Neural crest cell (in vitro differentiated cells): ENCODE results near the gene RESP18. TPM values are rescaled to one million over a fixed set of nuclear protein-coding genes. Genes with fewer than 3 reads are reported as not detected.

Source experiments
- DNase-seq: peaks from one replicate; pipeline ENCODE4 v3.0.0; 2021; ENCODE audit warnings: low read depth, mixed read lengths, low spot score
- H3K27ac Mint-ChIP-seq: one replicate; pipeline ENCODE4 v1.8.0; 2021; ENCODE audit warnings: mild to moderate bottlenecking, mixed read lengths; ENCODE audit not compliant: unreplicated experiment
- H3K27me3 Mint-ChIP-seq: 2 replicates; pipeline ENCODE4 v1.8.0; 2021; ENCODE audit warnings: low read depth, mild to moderate bottlenecking, mixed read lengths
- H3K36me3 Mint-ChIP-seq: 2 replicates; pipeline ENCODE4 v1.8.0; 2021; ENCODE audit warnings: low read depth, mild to moderate bottlenecking, mixed read lengths
- H3K4me1 Mint-ChIP-seq: 2 replicates; pipeline ENCODE4 v1.8.0; 2021; ENCODE audit warnings: mixed read lengths
- H3K4me3 Mint-ChIP-seq: one replicate; pipeline ENCODE4 v1.8.0; 2021; ENCODE audit warnings: mild to moderate bottlenecking, mixed read lengths
- H3K9me3 Mint-ChIP-seq: 2 replicates; pipeline ENCODE4 v1.8.0; 2021; ENCODE audit warnings: mixed read lengths
- CTCF ChIP-seq: fragments of 200-600 bp; sonication (generic); conservative IDR thresholded peaks from 2 replicates; pipeline ENCODE4 v1.5.0; 2021; ENCODE audit warnings: antibody characterized with exemption, mild to moderate bottlenecking
- total RNA-seq: library from RNA; stranded (reverse); gene quantifications from 2 replicates; pipeline ENCODE4 v1.2.1, GENCODE V29; 2021

The RESP18 gene
- total RNA-seq, 1 donor from 2014 or later = not detected

DNA sequence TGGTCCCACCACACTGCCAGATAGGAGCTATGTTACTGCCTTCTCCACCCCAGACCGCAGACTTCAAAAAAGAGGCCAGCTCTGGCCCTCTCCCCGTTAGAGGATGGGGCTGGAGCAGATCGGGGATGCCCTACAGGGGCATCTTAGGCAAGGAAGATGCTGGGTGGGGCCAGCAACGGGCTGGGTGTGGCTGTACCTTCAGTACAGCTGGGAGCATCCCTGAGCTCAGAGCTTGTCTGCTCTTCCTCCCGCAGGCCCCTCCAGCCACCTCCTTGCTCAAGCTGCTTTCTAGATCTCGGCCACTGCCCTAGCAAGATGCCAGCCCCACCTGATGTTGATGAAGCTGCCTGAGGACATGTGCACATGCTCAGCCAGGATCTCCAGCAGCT, 33.2 kb downstream of the RESP18 start:
- no peaks in the 10 kb centered on the region for H3K36me3 Mint-ChIP-seq
- no peak for DNase-seq
- H3K27me3 Mint-ChIP-seq = peaks cover 75% of the 10 kb centered on the region
- H3K4me1 Mint-ChIP-seq = peaks cover 2% of the 10 kb centered on the region
- no peak for TF ChIP-seq CTCF
- no peaks in the 10 kb centered on the region for H3K9me3 Mint-ChIP-seq
- no peak overlapping the region for H3K4me3 Mint-ChIP-seq
- H3K27ac Mint-ChIP-seq = no peak overlapping the region

GRCh38 chr2:219298759-219299371, 33.7 kb downstream of the RESP18 start:
- no peak overlapping the region for H3K27ac Mint-ChIP-seq
- no peaks in the 10 kb centered on the region for H3K9me3 Mint-ChIP-seq
- H3K27me3 Mint-ChIP-seq = peaks cover 70% of the 10 kb centered on the region
- H3K4me1 Mint-ChIP-seq = peaks cover 6% of the 10 kb centered on the region
- H3K36me3 Mint-ChIP-seq = no peaks in the 10 kb centered on the region
- no peak overlapping the region for H3K4me3 Mint-ChIP-seq
- TF ChIP-seq CTCF = peak; percentile 90
- peak; percentile 95 for DNase-seq

- Mint-ChIP-seq H3K27me3 (peaks cover 61% of the 10 kb centered on the region), H3K9me3 (no peaks in the 10 kb centered on the region), H3K4me1 (peaks cover 6% of the 10 kb centered on the region), H3K36me3 (no peaks in the 10 kb centered on the region), H3K4me3 (no peak overlapping the region), H3K27ac (no peak overlapping the region)
- no peak for TF ChIP-seq CTCF
- DNase-seq = no peak
These were observed 34.6 kb downstream of the RESP18 start for GRCh38 chr2:219297766-219298456.

GRCh38 chr2:219296631-219297391, 35.7 kb downstream of the RESP18 start:
- DNase-seq = no peak
- H3K4me1 Mint-ChIP-seq = peaks cover 6% of the 10 kb centered on the region
- H3K9me3 Mint-ChIP-seq = no peaks in the 10 kb centered on the region
- peaks cover 56% of the 10 kb centered on the region for H3K27me3 Mint-ChIP-seq
- no peak overlapping the region for H3K4me3 Mint-ChIP-seq
- H3K36me3 Mint-ChIP-seq = no peaks in the 10 kb centered on the region
- TF ChIP-seq CTCF = no peak
- no peak overlapping the region for H3K27ac Mint-ChIP-seq

DNA sequence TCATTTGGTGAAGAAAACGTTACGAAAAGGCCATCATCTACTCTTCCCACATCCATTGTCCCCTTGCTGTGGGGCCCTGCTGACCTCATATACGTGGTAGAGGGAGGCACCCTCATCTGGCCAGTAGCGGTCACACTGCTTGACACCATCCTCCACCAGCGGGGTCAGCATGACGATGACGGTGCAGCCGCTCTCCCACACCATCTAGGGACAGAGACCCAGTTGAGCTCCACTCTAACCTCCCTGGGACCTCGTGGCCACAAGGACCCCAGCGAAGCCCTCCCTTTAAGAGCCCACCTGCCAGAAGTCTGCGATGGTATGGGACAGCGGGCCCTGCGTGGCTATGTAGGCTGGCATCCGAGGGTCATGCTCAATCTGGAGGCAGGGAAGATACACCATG, 36.4 kb downstream of the RESP18 start:
- Mint-ChIP-seq H3K4me3 (no peak overlapping the region), H3K27me3 (peaks cover 51% of the 10 kb centered on the region), H3K27ac (no peak overlapping the region), H3K4me1 (peaks cover 6% of the 10 kb centered on the region), H3K36me3 (no peaks in the 10 kb centered on the region), H3K9me3 (no peaks in the 10 kb centered on the region)
- TF ChIP-seq CTCF = no peak
- DNase-seq = no peak
